Measurements from ENCODE around the gene PDE6G.

Gene PDE6G

DNA sequence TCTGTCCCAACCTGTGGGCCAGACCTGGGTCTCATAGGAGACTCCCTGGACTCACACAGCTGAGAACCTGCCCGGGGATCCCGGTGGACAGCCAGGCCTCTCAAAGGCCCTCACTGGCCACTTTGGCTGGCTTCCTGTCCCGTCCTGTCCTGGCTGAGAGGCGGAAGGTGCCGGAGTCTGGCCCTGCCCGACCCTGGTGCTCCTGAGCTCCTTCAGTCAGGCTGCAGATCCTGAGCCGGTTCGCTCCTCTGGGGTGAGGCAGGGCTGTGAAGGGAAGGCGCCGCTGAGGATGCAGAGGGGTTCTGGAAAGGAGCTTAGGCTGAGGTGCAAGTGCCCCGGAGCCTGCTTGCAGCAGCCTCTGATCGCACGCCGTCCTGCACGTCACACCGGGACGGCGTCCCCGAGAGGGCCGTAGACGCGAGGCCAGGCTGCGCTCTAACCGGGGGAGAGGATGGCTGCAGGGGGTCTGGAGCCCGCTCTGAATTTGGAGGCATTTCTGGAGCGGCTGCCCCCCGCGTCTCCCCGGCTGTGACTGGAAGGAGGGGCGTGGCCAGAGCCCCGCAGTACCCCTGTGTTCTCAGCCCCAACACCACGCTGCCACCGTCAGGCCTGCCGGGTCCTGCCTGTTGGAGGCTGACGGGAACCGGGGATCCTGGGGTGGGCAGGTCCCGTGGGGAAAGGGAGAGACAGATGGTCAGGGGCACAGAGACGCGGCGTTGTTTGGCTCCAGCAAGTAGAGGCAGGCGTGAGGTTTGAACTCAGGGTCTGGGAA lies 31.6 kb upstream of the PDE6G start:
- DNase-seq (ENCODE audit: low read depth), result no peak
- TF ChIP-seq, protein P1, sequence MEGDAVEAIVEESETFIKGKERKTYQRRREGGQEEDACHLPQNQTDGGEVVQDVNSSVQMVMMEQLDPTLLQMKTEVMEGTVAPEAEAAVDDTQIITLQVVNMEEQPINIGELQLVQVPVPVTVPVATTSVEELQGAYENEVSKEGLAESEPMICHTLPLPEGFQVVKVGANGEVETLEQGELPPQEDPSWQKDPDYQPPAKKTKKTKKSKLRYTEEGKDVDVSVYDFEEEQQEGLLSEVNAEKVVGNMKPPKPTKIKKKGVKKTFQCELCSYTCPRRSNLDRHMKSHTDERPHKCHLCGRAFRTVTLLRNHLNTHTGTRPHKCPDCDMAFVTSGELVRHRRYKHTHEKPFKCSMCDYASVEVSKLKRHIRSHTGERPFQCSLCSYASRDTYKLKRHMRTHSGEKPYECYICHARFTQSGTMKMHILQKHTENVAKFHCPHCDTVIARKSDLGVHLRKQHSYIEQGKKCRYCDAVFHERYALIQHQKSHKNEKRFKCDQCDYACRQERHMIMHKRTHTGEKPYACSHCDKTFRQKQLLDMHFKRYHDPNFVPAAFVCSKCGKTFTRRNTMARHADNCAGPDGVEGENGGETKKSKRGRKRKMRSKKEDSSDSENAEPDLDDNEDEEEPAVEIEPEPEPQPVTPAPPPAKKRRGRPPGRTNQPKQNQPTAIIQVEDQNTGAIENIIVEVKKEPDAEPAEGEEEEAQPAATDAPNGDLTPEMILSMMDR (conservative IDR thresholded peaks at IDR 0.05; ENCODE audit: control insufficient read depth, insufficient read depth, low read depth, low read length), result no peak
- H3K4me3 ChIP-seq (ENCODE audit: control insufficient read depth, low read depth, low read length), result no peak overlapping the region

- H3K4me3 ChIP-seq (ENCODE audit: control insufficient read depth, low read depth, low read length), result no peak overlapping the region
- TF ChIP-seq, protein P1 (conservative IDR thresholded peaks at IDR 0.05; ENCODE audit: control insufficient read depth, insufficient read depth, low read depth, low read length), result no peak
- no peak for DNase-seq (ENCODE audit: low read depth)
Measured at GRCh38 chr17:81686614-81687013, 30.3 kb upstream of the PDE6G start.

GRCh38 chr17:81685108-81685507 lies 28.8 kb upstream of the PDE6G start:
- TF ChIP-seq, protein P1 (conservative IDR thresholded peaks at IDR 0.05; ENCODE audit: control insufficient read depth, insufficient read depth, low read depth, low read length), result no peak
- H3K4me3 ChIP-seq (ENCODE audit: control insufficient read depth, low read depth, low read length), result peak overlapping the region; percentile 65
- peak; percentile 87 for DNase-seq (ENCODE audit: low read depth)

GRCh38 chr17:81684442-81684911 lies 28.1 kb upstream of the PDE6G start:
- TF ChIP-seq, protein P1 (conservative IDR thresholded peaks at IDR 0.05; ENCODE audit: control insufficient read depth, insufficient read depth, low read depth, low read length), result no peak
- H3K4me3 ChIP-seq (ENCODE audit: control insufficient read depth, low read depth, low read length), result peak overlapping the region; percentile 65
- peak; percentile 93 for DNase-seq (ENCODE audit: low read depth)

GRCh38 chr17:81683584-81684441 lies 27.5 kb upstream of the PDE6G start, which contains the start of the genes ARL16 and HGS:
Gene ARL16, minus strand, starts transcription at chr17:81683797. Its CDS starts 44 bp downstream, at chr17:81683753.
Gene HGS, plus strand, starts transcription at chr17:81684011. Its CDS starts 56 bp downstream, at chr17:81684067.
- DNase-seq (ENCODE audit: low read depth), result peak; percentile 99
- H3K4me3 ChIP-seq (ENCODE audit: control insufficient read depth, low read depth, low read length), result peak within 1 kb of the TSS; percentile 86
- TF ChIP-seq, protein P1 (conservative IDR thresholded peaks at IDR 0.05; ENCODE audit: control insufficient read depth, insufficient read depth, low read depth, low read length), result no peak

GRCh38 chr17:81683208-81683583 lies 26.9 kb upstream of the PDE6G start:
- TF ChIP-seq, protein P1 (conservative IDR thresholded peaks at IDR 0.05; ENCODE audit: control insufficient read depth, insufficient read depth, low read depth, low read length), result no peak
- peak; percentile 14 for DNase-seq (ENCODE audit: low read depth)
- peak overlapping the region; percentile 86 for H3K4me3 ChIP-seq (ENCODE audit: control insufficient read depth, low read depth, low read length)
